HepG2 (cell line): ENCODE measurements around the gene FSD2. TPM values are rescaled to one million over a fixed set of nuclear protein-coding genes. Genes with fewer than 3 reads are reported as not detected.

Experiments
- ATAC-seq: fragments of 200-7000 bp; cut with Tn5 transposase; 3 replicates; pipeline ENCODE4 v1.9.1; 2020; ENCODE audit warnings: mild to moderate bottlenecking, moderate library complexity
- BruUV-seq: library from RNA; stranded (reverse); fragments of 400-500 nt; replicated peaks from 2 replicates; lab custom pipeline; 2021; lab: Mats Ljungman, UMichigan
- CTCF ChIA-PET: fragments of 300-600 bp; formaldehyde crosslinking; extraction: SDS; loops from one replicate; lab custom pipeline; 2021; ENCODE audit warnings: low total read pairs, inconsistent platforms, low intra/inter-chr PET ratio; lab: Yijun Ruan, JAX
- POLR2A ChIA-PET: fragments of 350-600 bp; sonication (Branson Sonifier 250); formaldehyde crosslinking; loops from one replicate; lab custom pipeline; 2020; ENCODE audit warnings: antibody characterized with exemption, inconsistent platforms; lab: Yijun Ruan, JAX
- DNase-seq: peaks from one replicate; pipeline ENCODE4 v3.0.0-alpha.2; 2015; ENCODE audit warnings: low spot score
- FAIRE-seq: peaks from 3 replicates; lab custom pipeline; 2011; peaks lifted over from hg19 to GRCh38; lab: Jason Lieb, UNC
- H2AFZ ChIP-seq: one replicate; pipeline ENCODE4 v1.6.1; 2011; ENCODE audit warnings: low read length, inconsistent platforms
- H3K27ac ChIP-seq: fragments of 300-600 bp; 3 replicates; pipeline ENCODE4 v1.8.0; 2011; ENCODE audit warnings: mixed run types, mild to moderate bottlenecking, mixed read lengths, low read length, inconsistent platforms; ENCODE audit not compliant: insufficient read depth; ENCODE audit errors: extremely low read length
- H3K27me3 ChIP-seq, 2 experiments: fragments of 200-600 bp in 1 of 2; 2 replicates in 1 of 2; 3 replicates in 1 of 2; pipeline versions ENCODE4 v1.6.0 to v1.8.0; 2011; ENCODE audit warnings: low read length in 2 of 2, mild to moderate bottlenecking in 2 of 2, moderate library complexity in 2 of 2, inconsistent platforms in 1 of 2; ENCODE audit not compliant: insufficient read depth in 2 of 2, control insufficient read depth in 1 of 2
- H3K36me3 ChIP-seq, 2 experiments: fragments of 200-600 bp in 1 of 2; replicated peaks in 1 of 2; 2 replicates in 1 of 2; 3 replicates in 1 of 2; pipeline versions ENCODE4 v1.5.1 to v1.8.0; 2011; ENCODE audit warnings: low read length in 2 of 2, inconsistent platforms in 1 of 2; ENCODE audit not compliant: insufficient read depth in 2 of 2, control insufficient read depth in 1 of 2
- H3K4me1 ChIP-seq: 2 replicates; pipeline ENCODE4 v1.5.1; 2012; ENCODE audit warnings: low read length, inconsistent platforms; ENCODE audit not compliant: insufficient read depth
- H3K4me2 ChIP-seq: 2 replicates; pipeline ENCODE4 v1.6.0; 2011; ENCODE audit warnings: low read depth, low read length, inconsistent platforms
- H3K4me3 ChIP-seq, 3 experiments: fragments of 200-600 bp in 1 of 3; sonication (generic), shearing (Covaris generic) in 1 of 3; replicated peaks in 1 of 3; 2 replicates each; pipeline ENCODE4 v1.5.1; 2011 to 2016; ENCODE audit warnings: low read length in 3 of 3, inconsistent platforms in 2 of 3, low read depth in 2 of 3, mild to moderate bottlenecking in 2 of 3, control low read depth in 1 of 3, mixed read lengths in 1 of 3; ENCODE audit not compliant: insufficient read depth in 1 of 3
- H3K79me2 ChIP-seq: one replicate; pipeline ENCODE4 v1.6.1; 2011; ENCODE audit warnings: low read length, inconsistent platforms; ENCODE audit not compliant: insufficient read depth
- H3K9ac ChIP-seq: 2 replicates; pipeline ENCODE4 v1.6.0; 2011; ENCODE audit warnings: mild to moderate bottlenecking, low read depth, low read length, inconsistent platforms; ENCODE audit not compliant: insufficient read depth
- H3K9me3 ChIP-seq: 2 replicates; pipeline ENCODE4 v1.5.1; 2012; ENCODE audit warnings: mild to moderate bottlenecking, low read length
- H4K20me1 ChIP-seq: 2 replicates; pipeline ENCODE4 v1.6.0; 2011; ENCODE audit warnings: inconsistent platforms, mild to moderate bottlenecking, low read length, moderate library complexity; ENCODE audit not compliant: insufficient read depth
- HNRNPLL ChIP-seq: fragments of 200-400 bp; formaldehyde crosslinking; IDR thresholded peaks from 2 replicates; pipeline ENCODE4 v1.6.1; 2017; ENCODE audit warnings: mild to moderate bottlenecking, low read depth, low read length; ENCODE audit not compliant: poor library complexity, severe bottlenecking
- KDM4B ChIP-seq: sonication (generic); formaldehyde crosslinking; IDR thresholded peaks from 2 replicates; pipeline ENCODE4 v1.4.0; 2020; ENCODE audit warnings: missing genetic modification reagents
- MTA1 ChIP-seq: sonication (generic); formaldehyde crosslinking; IDR thresholded peaks from 2 replicates; pipeline ENCODE4 v1.4.0; 2020; ENCODE audit warnings: missing genetic modification reagents, mild to moderate bottlenecking, borderline replicate concordance
- REXO4 ChIP-seq: sonication (generic); formaldehyde crosslinking; IDR thresholded peaks from 2 replicates; pipeline ENCODE4 v1.8.0; 2022; ENCODE audit warnings: missing genetic modification reagents, mild to moderate bottlenecking, borderline replicate concordance
- ZNF121 ChIP-seq: sonication (generic); formaldehyde crosslinking; IDR thresholded peaks from 2 replicates; pipeline ENCODE4 v1.5.0; 2020; ENCODE audit warnings: mild to moderate bottlenecking, missing genetic modification reagents
- ZNF160 ChIP-seq: sonication (generic); formaldehyde crosslinking; IDR thresholded peaks from 2 replicates; pipeline ENCODE4 v1.8.0; 2022; ENCODE audit warnings: mild to moderate bottlenecking, inconsistent platforms, missing genetic modification reagents
- ZNF230 ChIP-seq: sonication (generic); formaldehyde crosslinking; IDR thresholded peaks from 2 replicates; pipeline ENCODE4 v1.4.0; 2020; ENCODE audit warnings: mild to moderate bottlenecking, missing genetic modification reagents
- ZNF34 ChIP-seq: sonication (generic); formaldehyde crosslinking; IDR thresholded peaks from 2 replicates; pipeline ENCODE4 v1.4.0; 2020; ENCODE audit warnings: mild to moderate bottlenecking, missing genetic modification reagents, borderline replicate concordance
- ZNF644 ChIP-seq: IDR thresholded peaks from 2 replicates; pipeline ENCODE4 v1.6.1; 2016; ENCODE audit warnings: low read depth
- ZNF7 ChIP-seq: IDR thresholded peaks from 2 replicates; pipeline ENCODE4 v1.6.1; 2016; ENCODE audit warnings: missing biosample characterization, missing genetic modification reagents
- WGBS: methylation state at CpG from one replicate; pipeline ENCODE4 v1.1.6; 2017; ENCODE audit warnings: low lambda C conversion rate; 5-methylcytosine and 5-hydroxymethylcytosine counted together
- in situ Hi-C: cut with HindIII; loops from 2 replicates; pipeline ENCODE4 v1.10.0; 2017; ENCODE audit warnings: low pct_unique_long_range_greater_than_20kb; ENCODE audit not compliant: extremely low pct_ligation_motif_present
- intact Hi-C: fragments of 100-400 bp; cut with micrococcal nuclease; formaldehyde crosslinking; loops from one replicate; pipeline ENCODE4 v1.10.0; 2022; ENCODE audit not compliant: unreplicated experiment
- polyA plus RNA-seq, 8 experiments: library from polyadenylated mRNA; depleted of rRNA in 3 of 8; stranded (reverse) in 7 of 8; unstranded in 1 of 8; fragments of >200 nt; fragmentation: Illumina TruSeq in 4 of 8; extraction: Trizol in 4 of 8; gene quantifications; 2 replicates each; pipeline versions ENCODE4 v1.2.1 to v1.2.3, GENCODE V29; 2011 to 2016; ENCODE audit warnings: low read depth in 4 of 8, missing spikeins in 1 of 8, mixed read lengths in 1 of 8; ENCODE audit not compliant: insufficient read depth in 1 of 8
- total RNA-seq, 5 experiments: library from RNA; depleted of rRNA; stranded (reverse); fragments of >200 nt; fragmentation: Illumina TruSeq; extraction: Trizol; gene quantifications; 2 replicates each; pipeline ENCODE4 v1.2.3, GENCODE V29; 2016; ENCODE audit warnings: low read depth in 1 of 5
- TF ChIP-seq, protein P1 (sequence below): sonication (generic); formaldehyde crosslinking; IDR thresholded peaks from 2 replicates; pipeline ENCODE4 v1.5.0; 2020; ENCODE audit warnings: mild to moderate bottlenecking, missing genetic modification reagents
- TF ChIP-seq, protein P2 (sequence below): sonication (generic); formaldehyde crosslinking; IDR thresholded peaks from 2 replicates; pipeline ENCODE4 v1.8.1; 2023; ENCODE audit warnings: mild to moderate bottlenecking, missing genetic modification reagents

Gene FSD2
- total and polyA plus RNA-seq, 2 of the 13 experiments (the other 11 are each of a cell fraction or from before 2014, with no cell fraction given) = not detected

GRCh38 chr15:82798531-82799166 lies 7.2 kb downstream of the FSD2 start:
- H2AFZ ChIP-seq = no peak overlapping the region
- no peak overlapping the region for H3K27ac ChIP-seq
- H4K20me1 ChIP-seq = no peaks in the 10 kb centered on the region
- no peaks in the 10 kb centered on the region for H3K36me3 ChIP-seq
- DNase-seq = no peak
- no peak overlapping the region for H3K4me2 ChIP-seq
- WGBS = 9% methylated on average over 5 of the region's 5 CpGs
- no peak for FAIRE-seq
- no peak overlapping the region for H3K4me3 ChIP-seq
- no peak overlapping the region for H3K9ac ChIP-seq
- H3K4me1 ChIP-seq = no peaks in the 10 kb centered on the region
- BruUV-seq = no TSS peak
- in situ Hi-C loops (no loop called here), intact Hi-C loops (no loop called here)
- POLR2A ChIA-PET = interaction anchor here (1.4 kb wide), 1 partner anchor 49 kb away, joined by 4 read pairs; no protein-coding TSS in a partner anchor
- TF ChIP-seq, protein P1, sequence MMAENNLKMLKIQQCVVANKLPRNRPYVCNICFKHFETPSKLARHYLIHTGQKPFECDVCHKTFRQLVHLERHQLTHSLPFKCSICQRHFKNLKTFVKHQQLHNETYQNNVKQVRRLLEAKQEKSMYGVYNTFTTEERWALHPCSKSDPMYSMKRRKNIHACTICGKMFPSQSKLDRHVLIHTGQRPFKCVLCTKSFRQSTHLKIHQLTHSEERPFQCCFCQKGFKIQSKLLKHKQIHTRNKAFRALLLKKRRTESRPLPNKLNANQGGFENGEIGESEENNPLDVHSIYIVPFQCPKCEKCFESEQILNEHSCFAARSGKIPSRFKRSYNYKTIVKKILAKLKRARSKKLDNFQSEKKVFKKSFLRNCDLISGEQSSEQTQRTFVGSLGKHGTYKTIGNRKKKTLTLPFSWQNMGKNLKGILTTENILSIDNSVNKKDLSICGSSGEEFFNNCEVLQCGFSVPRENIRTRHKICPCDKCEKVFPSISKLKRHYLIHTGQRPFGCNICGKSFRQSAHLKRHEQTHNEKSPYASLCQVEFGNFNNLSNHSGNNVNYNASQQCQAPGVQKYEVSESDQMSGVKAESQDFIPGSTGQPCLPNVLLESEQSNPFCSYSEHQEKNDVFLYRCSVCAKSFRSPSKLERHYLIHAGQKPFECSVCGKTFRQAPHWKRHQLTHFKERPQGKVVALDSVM = peak; percentile 22; the same call in 1 of the 2 replicates
- TF ChIP-seq ZNF160 (CRISPR knock-in tag) (no peak), ZNF230 (CRISPR knock-in tag) (no peak), ZNF7 (CRISPR knock-in tag) (no peak), ZNF644 (no peak), MTA1 (no peak), KDM4B (CRISPR knock-in tag) (no peak), ZNF121 (CRISPR knock-in tag) (peak; percentile 66), HNRNPLL (no peak), REXO4 (no peak), ZNF34 (no peak)
- TF ChIP-seq, protein P2, sequence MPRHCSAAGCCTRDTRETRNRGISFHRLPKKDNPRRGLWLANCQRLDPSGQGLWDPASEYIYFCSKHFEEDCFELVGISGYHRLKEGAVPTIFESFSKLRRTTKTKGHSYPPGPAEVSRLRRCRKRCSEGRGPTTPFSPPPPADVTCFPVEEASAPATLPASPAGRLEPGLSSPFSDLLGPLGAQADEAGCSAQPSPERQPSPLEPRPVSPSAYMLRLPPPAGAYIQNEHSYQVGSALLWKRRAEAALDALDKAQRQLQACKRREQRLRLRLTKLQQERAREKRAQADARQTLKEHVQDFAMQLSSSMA (CRISPR knock-in tag) = no peak
- H3K79me2 ChIP-seq = no peaks in the 10 kb centered on the region
- peaks cover 0 to 3% of the 10 kb centered on the region in 2 experiments; a peak in 2 of 5 replicates for H3K27me3 ChIP-seq
- ATAC-seq = no peak
- CTCF ChIA-PET = no interaction called here
- H3K9me3 ChIP-seq = no peaks in the 10 kb centered on the region
